Choroid plexus epithelial cell (primary cell): ENCODE measurements around the gene HCN1.

Experiments
- DNase-seq: peaks from one replicate; pipeline ENCODE4 v3.0.0-alpha.2; 2010; ENCODE audit warnings: low read depth
- H3K4me3 ChIP-seq: 2 replicates; pipeline ENCODE4 v1.5.1; 2011; ENCODE audit warnings: low read depth, mild to moderate bottlenecking, control low read depth, low read length, moderate library complexity
- CTCF ChIP-seq: conservative IDR thresholded peaks from 2 replicates; pipeline ENCODE4 v1.5.1; 2011; ENCODE audit warnings: low read depth, mild to moderate bottlenecking, control low read depth, inconsistent platforms, low read length, moderate library complexity

Gene HCN1

GRCh38 chr5:45271626-45272025 is 424.6 kb downstream of the HCN1 start:
- no peak for DNase-seq
- no peak for TF ChIP-seq CTCF
- H3K4me3 ChIP-seq = no peak overlapping the region

GRCh38 chr5:45264447-45264846 is 431.7 kb downstream of the HCN1 start:
- TF ChIP-seq CTCF = no peak
- no peak for DNase-seq
- no peak overlapping the region for H3K4me3 ChIP-seq

- H3K4me3 ChIP-seq = no peak overlapping the region
- TF ChIP-seq CTCF = no peak
- no peak for DNase-seq
These were observed 434.1 kb downstream of the HCN1 start for GRCh38 chr5:45262061-45262590.

GRCh38 chr5:45261125-45261524 is 435.1 kb downstream of the HCN1 start:
- DNase-seq = no peak
- H3K4me3 ChIP-seq = no peak overlapping the region
- no peak for TF ChIP-seq CTCF

GRCh38 chr5:45260292-45260691 is 435.9 kb downstream of the HCN1 start:
- TF ChIP-seq CTCF = no peak

GRCh38 chr5:45252978-45253377 is 443.2 kb downstream of the HCN1 start:
- no peak for TF ChIP-seq CTCF
- no peak overlapping the region for H3K4me3 ChIP-seq
- DNase-seq = peak; percentile 1

More at GRCh38 chr5:45260292-45260691, 435.9 kb downstream of the HCN1 start:
- DNase-seq = no peak
- H3K4me3 ChIP-seq = no peak overlapping the region

GRCh38 chr5:45252541-45252940 is 443.6 kb downstream of the HCN1 start:
- TF ChIP-seq CTCF = no peak
- DNase-seq = no peak
- no peak overlapping the region for H3K4me3 ChIP-seq
